HepG2 (cell line): ENCODE data around the gene LIPT1. TPM values are rescaled to one million over a fixed set of nuclear protein-coding genes. Genes with fewer than 3 reads are reported as not detected.

Experiments
- ARID2 ChIP-seq: sonication (generic); formaldehyde crosslinking; IDR thresholded peaks from 2 replicates; pipeline ENCODE4 v1.8.1; 2022; ENCODE audit warnings: mild to moderate bottlenecking, missing genetic modification reagents, borderline replicate concordance
- ATRX ChIP-seq: sonication (generic); formaldehyde crosslinking; IDR thresholded peaks from 2 replicates; pipeline ENCODE4 v1.4.0; 2020; ENCODE audit warnings: missing genetic modification reagents, borderline replicate concordance
- CEBPG ChIP-seq: IDR thresholded peaks from 2 replicates; pipeline ENCODE4 v1.6.1; 2016
- KLF16 ChIP-seq, 2 experiments: sonication (generic) in 1 of 2; formaldehyde crosslinking in 1 of 2; IDR thresholded peaks; 2 replicates each; pipeline versions ENCODE4 v1.6.1 to v1.8.0; 2016 to 2023; ENCODE audit warnings: missing genetic modification reagents in 2 of 2, missing compliant biosample characterization in 1 of 2
- SRSF4 ChIP-seq: fragments of 200-400 bp; formaldehyde crosslinking; IDR thresholded peaks from one replicate; pipeline ENCODE4 v1.6.1; 2018; ENCODE audit warnings: mild to moderate bottlenecking, low read depth, low read length, moderate library complexity; ENCODE audit not compliant: poor library complexity, severe bottlenecking
- TERF1 ChIP-seq: sonication (generic); formaldehyde crosslinking; IDR thresholded peaks from 2 replicates; pipeline ENCODE4 v1.8.0; 2022; ENCODE audit warnings: mild to moderate bottlenecking, missing genetic modification reagents, moderate library complexity
- TOE1 ChIP-seq: sonication (generic); formaldehyde crosslinking; IDR thresholded peaks from 2 replicates; pipeline ENCODE4 v1.4.0; 2020; ENCODE audit warnings: mild to moderate bottlenecking, missing genetic modification reagents
- ZNF160 ChIP-seq: sonication (generic); formaldehyde crosslinking; IDR thresholded peaks from 2 replicates; pipeline ENCODE4 v1.8.0; 2022; ENCODE audit warnings: mild to moderate bottlenecking, inconsistent platforms, missing genetic modification reagents
- ZNF180 ChIP-seq: sonication (generic); formaldehyde crosslinking; IDR thresholded peaks from 2 replicates; pipeline ENCODE4 v1.4.0; 2020; ENCODE audit warnings: low read depth, missing genetic modification reagents, borderline replicate concordance
- ZNF326 ChIP-seq: sonication (generic); formaldehyde crosslinking; IDR thresholded peaks from 2 replicates; pipeline ENCODE4 v1.4.0; 2020; ENCODE audit warnings: missing genetic modification reagents, borderline replicate concordance
- ZNF552 ChIP-seq: sonication (generic); formaldehyde crosslinking; IDR thresholded peaks from 2 replicates; pipeline ENCODE4 v1.9.0; 2022; ENCODE audit warnings: missing genetic modification reagents, mild to moderate bottlenecking, borderline replicate concordance
- ZNF800 ChIP-seq: sonication (generic); formaldehyde crosslinking; IDR thresholded peaks from 2 replicates; pipeline ENCODE4 v1.4.0; 2020; ENCODE audit warnings: missing genetic modification reagents
- polyA plus RNA-seq, 8 experiments: library from polyadenylated mRNA; depleted of rRNA in 3 of 8; stranded (reverse) in 7 of 8; unstranded in 1 of 8; fragments of >200 nt; fragmentation: Illumina TruSeq in 4 of 8; extraction: Trizol in 4 of 8; gene quantifications; 2 replicates each; pipeline versions ENCODE4 v1.2.1 to v1.2.3, GENCODE V29; 2011 to 2016; ENCODE audit warnings: low read depth in 4 of 8, missing spikeins in 1 of 8, mixed read lengths in 1 of 8; ENCODE audit not compliant: insufficient read depth in 1 of 8
- total RNA-seq, 5 experiments: library from RNA; depleted of rRNA; stranded (reverse); fragments of >200 nt; fragmentation: Illumina TruSeq; extraction: Trizol; gene quantifications; 2 replicates each; pipeline ENCODE4 v1.2.3, GENCODE V29; 2016; ENCODE audit warnings: low read depth in 1 of 5
- TF ChIP-seq, protein P1 (sequence below): sonication (generic); formaldehyde crosslinking; IDR thresholded peaks from 2 replicates; pipeline ENCODE4 v1.8.0; 2022; ENCODE audit warnings: mild to moderate bottlenecking, missing genetic modification reagents; ENCODE audit not compliant: insufficient replicate concordance
- TF ChIP-seq, protein P2 (sequence below): sonication (generic); formaldehyde crosslinking; IDR thresholded peaks from 2 replicates; pipeline ENCODE4 v1.5.0; 2020; ENCODE audit warnings: mild to moderate bottlenecking, missing genetic modification reagents, borderline replicate concordance

LIPT1 gene
- total and polyA plus RNA-seq, 2 of the 13 experiments (the other 11 are each of a cell fraction or from before 2014, with no cell fraction given): 8.0 to 9.6 TPM

GRCh38 chr2:99141110-99142108, 13.4 kb upstream of the LIPT1 start, which contains the start of gene C2orf15 (continued):
- TF ChIP-seq ATRX (no peak), ZNF800 (CRISPR knock-in tag) (no peak), ZNF326 (no peak), KLF16 (CRISPR knock-in tag; IDR thresholded peaks at IDR 0.05) (peak in 1 of 2 experiments; percentile 75; a peak in 2 of 4 replicates), TERF1 (no peak), ARID2 (no peak), ZNF552 (0 out of 2 replicates have a peak, but pooled peaks have one; percentile 12), ZNF180 (no peak), CEBPG (CRISPR knock-in tag) (peak; percentile 39), SRSF4 (no peak), TOE1 (CRISPR knock-in tag) (no peak; the same call in 1 of the 2 replicates), ZNF160 (peak; percentile 46; the same call in 1 of the 2 replicates)
- TF ChIP-seq, protein P1, sequence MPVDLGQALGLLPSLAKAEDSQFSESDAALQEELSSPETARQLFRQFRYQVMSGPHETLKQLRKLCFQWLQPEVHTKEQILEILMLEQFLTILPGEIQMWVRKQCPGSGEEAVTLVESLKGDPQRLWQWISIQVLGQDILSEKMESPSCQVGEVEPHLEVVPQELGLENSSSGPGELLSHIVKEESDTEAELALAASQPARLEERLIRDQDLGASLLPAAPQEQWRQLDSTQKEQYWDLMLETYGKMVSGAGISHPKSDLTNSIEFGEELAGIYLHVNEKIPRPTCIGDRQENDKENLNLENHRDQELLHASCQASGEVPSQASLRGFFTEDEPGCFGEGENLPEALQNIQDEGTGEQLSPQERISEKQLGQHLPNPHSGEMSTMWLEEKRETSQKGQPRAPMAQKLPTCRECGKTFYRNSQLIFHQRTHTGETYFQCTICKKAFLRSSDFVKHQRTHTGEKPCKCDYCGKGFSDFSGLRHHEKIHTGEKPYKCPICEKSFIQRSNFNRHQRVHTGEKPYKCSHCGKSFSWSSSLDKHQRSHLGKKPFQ (CRISPR knock-in tag): no peak
- TF ChIP-seq, protein P2, sequence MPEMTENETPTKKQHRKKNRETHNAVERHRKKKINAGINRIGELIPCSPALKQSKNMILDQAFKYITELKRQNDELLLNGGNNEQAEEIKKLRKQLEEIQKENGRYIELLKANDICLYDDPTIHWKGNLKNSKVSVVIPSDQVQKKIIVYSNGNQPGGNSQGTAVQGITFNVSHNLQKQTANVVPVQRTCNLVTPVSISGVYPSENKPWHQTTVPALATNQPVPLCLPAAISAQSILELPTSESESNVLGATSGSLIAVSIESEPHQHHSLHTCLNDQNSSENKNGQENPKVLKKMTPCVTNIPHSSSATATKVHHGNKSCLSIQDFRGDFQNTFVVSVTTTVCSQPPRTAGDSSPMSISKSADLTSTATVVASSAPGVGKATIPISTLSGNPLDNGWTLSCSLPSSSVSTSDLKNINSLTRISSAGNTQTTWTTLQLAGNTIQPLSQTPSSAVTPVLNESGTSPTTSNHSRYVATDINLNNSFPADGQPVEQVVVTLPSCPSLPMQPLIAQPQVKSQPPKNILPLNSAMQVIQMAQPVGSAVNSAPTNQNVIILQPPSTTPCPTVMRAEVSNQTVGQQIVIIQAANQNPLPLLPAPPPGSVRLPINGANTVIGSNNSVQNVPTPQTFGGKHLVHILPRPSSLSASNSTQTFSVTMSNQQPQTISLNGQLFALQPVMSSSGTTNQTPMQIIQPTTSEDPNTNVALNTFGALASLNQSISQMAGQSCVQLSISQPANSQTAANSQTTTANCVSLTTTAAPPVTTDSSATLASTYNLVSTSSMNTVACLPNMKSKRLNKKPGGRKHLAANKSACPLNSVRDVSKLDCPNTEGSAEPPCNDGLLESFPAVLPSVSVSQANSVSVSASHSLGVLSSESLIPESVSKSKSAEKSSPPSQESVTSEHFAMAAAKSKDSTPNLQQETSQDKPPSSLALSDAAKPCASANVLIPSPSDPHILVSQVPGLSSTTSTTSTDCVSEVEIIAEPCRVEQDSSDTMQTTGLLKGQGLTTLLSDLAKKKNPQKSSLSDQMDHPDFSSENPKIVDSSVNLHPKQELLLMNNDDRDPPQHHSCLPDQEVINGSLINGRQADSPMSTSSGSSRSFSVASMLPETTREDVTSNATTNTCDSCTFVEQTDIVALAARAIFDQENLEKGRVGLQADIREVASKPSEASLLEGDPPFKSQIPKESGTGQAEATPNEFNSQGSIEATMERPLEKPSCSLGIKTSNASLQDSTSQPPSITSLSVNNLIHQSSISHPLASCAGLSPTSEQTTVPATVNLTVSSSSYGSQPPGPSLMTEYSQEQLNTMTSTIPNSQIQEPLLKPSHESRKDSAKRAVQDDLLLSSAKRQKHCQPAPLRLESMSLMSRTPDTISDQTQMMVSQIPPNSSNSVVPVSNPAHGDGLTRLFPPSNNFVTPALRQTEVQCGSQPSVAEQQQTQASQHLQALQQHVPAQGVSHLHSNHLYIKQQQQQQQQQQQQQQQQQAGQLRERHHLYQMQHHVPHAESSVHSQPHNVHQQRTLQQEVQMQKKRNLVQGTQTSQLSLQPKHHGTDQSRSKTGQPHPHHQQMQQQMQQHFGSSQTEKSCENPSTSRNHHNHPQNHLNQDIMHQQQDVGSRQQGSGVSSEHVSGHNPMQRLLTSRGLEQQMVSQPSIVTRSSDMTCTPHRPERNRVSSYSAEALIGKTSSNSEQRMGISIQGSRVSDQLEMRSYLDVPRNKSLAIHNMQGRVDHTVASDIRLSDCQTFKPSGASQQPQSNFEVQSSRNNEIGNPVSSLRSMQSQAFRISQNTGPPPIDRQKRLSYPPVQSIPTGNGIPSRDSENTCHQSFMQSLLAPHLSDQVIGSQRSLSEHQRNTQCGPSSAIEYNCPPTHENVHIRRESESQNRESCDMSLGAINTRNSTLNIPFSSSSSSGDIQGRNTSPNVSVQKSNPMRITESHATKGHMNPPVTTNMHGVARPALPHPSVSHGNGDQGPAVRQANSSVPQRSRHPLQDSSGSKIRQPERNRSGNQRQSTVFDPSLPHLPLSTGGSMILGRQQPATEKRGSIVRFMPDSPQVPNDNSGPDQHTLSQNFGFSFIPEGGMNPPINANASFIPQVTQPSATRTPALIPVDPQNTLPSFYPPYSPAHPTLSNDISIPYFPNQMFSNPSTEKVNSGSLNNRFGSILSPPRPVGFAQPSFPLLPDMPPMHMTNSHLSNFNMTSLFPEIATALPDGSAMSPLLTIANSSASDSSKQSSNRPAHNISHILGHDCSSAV (CRISPR knock-in tag): peak; percentile 90; the same call in 1 of the 2 replicates
